Measurements from ENCODE around the gene CCR4.
"Not testable (repeated sequence)": the region's sequence is repeated elsewhere in the genome, so short reads cannot be mapped to it uniquely, and the experiment has no call there.

CCR4 gene

GRCh38 chr3:32951410-32951811 is at the start of gene CCR4:
Gene CCR4, plus strand, starts transcription at chr3:32951644. Its CDS starts 1,779 bp downstream, at chr3:32953423.
- DNase-seq, result no peak

GRCh38 chr3:32902887-32903371 is 48.5 kb upstream of the CCR4 start:
- DNase-seq, result not testable (repeated sequence)

- no peak for DNase-seq
Observed at GRCh38 chr3:32903953-32904352, 47.5 kb upstream of the CCR4 start.

- no peak for DNase-seq
Observed at GRCh38 chr3:32909999-32910398, 41.4 kb upstream of the CCR4 start.

GRCh38 chr3:32910954-32911353 is 40.5 kb upstream of the CCR4 start:
- DNase-seq, result no peak

GRCh38 chr3:32912046-32912445 is 39.4 kb upstream of the CCR4 start:
- DNase-seq, result no peak

- no peak for DNase-seq
Observed at GRCh38 chr3:32913790-32914446, 37.5 kb upstream of the CCR4 start.

- no peak for DNase-seq
Observed at GRCh38 chr3:32919920-32920319, 31.5 kb upstream of the CCR4 start.

- no peak for DNase-seq
Observed at GRCh38 chr3:32922078-32922477, 29.4 kb upstream of the CCR4 start.

GRCh38 chr3:32930161-32930560 is 21.3 kb upstream of the CCR4 start:
- DNase-seq, result no peak

- not testable (repeated sequence) for DNase-seq
Observed at GRCh38 chr3:32931273-32931672, 20.2 kb upstream of the CCR4 start.

- DNase-seq, result peak in 2 of 58 donors; percentile 1
Observed at GRCh38 chr3:32934150-32934742, 17.2 kb upstream of the CCR4 start.

- DNase-seq, result no peak
Observed at GRCh38 chr3:32937331-32937730, 14.1 kb upstream of the CCR4 start.

GRCh38 chr3:32939531-32940284 is 11.7 kb upstream of the CCR4 start:
- not testable (repeated sequence) for DNase-seq

- DNase-seq, result no peak
Observed at GRCh38 chr3:32940726-32941125, 10.7 kb upstream of the CCR4 start.

- no peak for DNase-seq
Observed at GRCh38 chr3:32945136-32945535, 6.3 kb upstream of the CCR4 start.

- DNase-seq, result not testable (repeated sequence)
Observed at GRCh38 chr3:32945598-32945997, 5.8 kb upstream of the CCR4 start.

- DNase-seq, result no peak
Observed at GRCh38 chr3:32946973-32947788, 4.3 kb upstream of the CCR4 start.

- DNase-seq, result peak in 45 of 58 donors; percentile 2 to 70 (median 19)
Observed at GRCh38 chr3:32947789-32948238, 3.6 kb upstream of the CCR4 start.

GRCh38 chr3:32948625-32949445 is 2.6 kb upstream of the CCR4 start:
- no peak for DNase-seq
